Fibroblast of peridontal ligament (primary cell): ENCODE measurements around the gene WDR72.
"Not testable (repeated sequence)": the region's sequence is repeated elsewhere in the genome, so short reads cannot be mapped to it uniquely, and the experiment has no call there.

Source experiments
- DNase-seq: peaks from one replicate; pipeline ENCODE4 v3.0.0-alpha.2; 2010; ENCODE audit errors: extremely low read depth

WDR72 gene

GRCh38 chr15:53759411-53759931, at the start of gene WDR72:
Gene WDR72 (minus strand): TSS chr15:53759663. CDS start chr15:53733149, 26,514 bp downstream.
- DNase-seq, result no peak

- DNase-seq, result peak; percentile 1
Observed at GRCh38 chr15:53808058-53808706, 48.7 kb upstream of the WDR72 start.

GRCh38 chr15:53807501-53807900, 48.0 kb upstream of the WDR72 start:
- no peak for DNase-seq

- DNase-seq, result no peak
Observed at GRCh38 chr15:53802672-53803071, 43.2 kb upstream of the WDR72 start.

- no peak for DNase-seq
Observed at GRCh38 chr15:53791581-53791980, 32.1 kb upstream of the WDR72 start.

- no peak for DNase-seq
Observed at GRCh38 chr15:53789654-53790375, 30.4 kb upstream of the WDR72 start.

GRCh38 chr15:53786401-53786800, 26.9 kb upstream of the WDR72 start:
- no peak for DNase-seq

GRCh38 chr15:53785241-53785640, 25.8 kb upstream of the WDR72 start:
- DNase-seq, result not testable (repeated sequence)

GRCh38 chr15:53762916-53763315, 3.5 kb upstream of the WDR72 start:
- no peak for DNase-seq

- DNase-seq, result no peak
Observed at GRCh38 chr15:53758412-53758811, 1.1 kb downstream of the WDR72 start.

GRCh38 chr15:53757906-53758305, 1.6 kb downstream of the WDR72 start:
- DNase-seq, result no peak

GRCh38 chr15:53753813-53754212, 5.7 kb downstream of the WDR72 start:
- no peak for DNase-seq

- no peak for DNase-seq
Observed at GRCh38 chr15:53752406-53752805, 7.1 kb downstream of the WDR72 start.

- DNase-seq, result no peak
Observed at GRCh38 chr15:53747501-53748068, 11.9 kb downstream of the WDR72 start.

GRCh38 chr15:53746101-53746500, 13.4 kb downstream of the WDR72 start:
- no peak for DNase-seq

GRCh38 chr15:53739651-53740050, 19.8 kb downstream of the WDR72 start:
- DNase-seq, result no peak

- no peak for DNase-seq
Observed at GRCh38 chr15:53739187-53739586, 20.3 kb downstream of the WDR72 start.

GRCh38 chr15:53721334-53722087, 38.0 kb downstream of the WDR72 start:
- no peak for DNase-seq

- no peak for DNase-seq
Observed at GRCh38 chr15:53716909-53717876, 42.3 kb downstream of the WDR72 start.

- no peak for DNase-seq
Observed at GRCh38 chr15:53713218-53713617, 46.2 kb downstream of the WDR72 start.

- no peak for DNase-seq
Observed at GRCh38 chr15:53710906-53711305, 48.6 kb downstream of the WDR72 start.
